OCI-LY3 (cell line): ENCODE measurements around the gene PPP1R9A.

Experiments used
- H2AFZ ChIP-seq: fragments of 200-600, 300-600 bp; shearing (Covaris generic); 2 replicates; pipeline ENCODE4 v1.6.0; 2014; ENCODE audit warnings: antibody characterized with exemption, low read depth, low read length
- H3K27ac ChIP-seq: fragments of 200-600, 300-600 bp; sonication (generic); 2 replicates; pipeline ENCODE4 v1.5.1; 2014; ENCODE audit warnings: mild to moderate bottlenecking, low read length, moderate library complexity, mixed read lengths
- H3K27me3 ChIP-seq: fragments of 200-600, 300-600 bp; sonication (generic); 2 replicates; pipeline ENCODE4 v1.6.1; 2014; ENCODE audit warnings: low read depth, low read length, mixed read lengths
- H3K36me3 ChIP-seq: fragments of 200-600, 300-600 bp; sonication (generic); replicated peaks from 2 replicates; pipeline ENCODE3; 2014; ENCODE audit warnings: low read depth, low read length, mixed read lengths
- H3K4me1 ChIP-seq: fragments of 300-600, 200-600 bp; sonication (generic); 2 replicates; pipeline ENCODE4 v1.6.1; 2014; ENCODE audit warnings: low read length, mixed read lengths
- H3K4me2 ChIP-seq: fragments of 200-600, 300-600 bp; sonication (generic); 2 replicates; pipeline ENCODE4 v1.6.1; 2014; ENCODE audit warnings: low read length, mixed read lengths
- H3K4me3 ChIP-seq: fragments of 300-600, 200-600 bp; sonication (generic); 2 replicates; pipeline ENCODE4 v1.5.1; 2014; ENCODE audit warnings: antibody characterized with exemption, mild to moderate bottlenecking, low read length, moderate library complexity
- H3K79me2 ChIP-seq: fragments of 300-600, 200-600 bp; shearing (Covaris generic); 2 replicates; pipeline ENCODE4 v1.6.1; 2014; ENCODE audit warnings: mild to moderate bottlenecking, low read length, mixed read lengths
- H3K9ac ChIP-seq: fragments of 300-600, 200-600 bp; shearing (Covaris generic); 2 replicates; pipeline ENCODE4 v1.6.0; 2014; ENCODE audit warnings: mild to moderate bottlenecking, low read length, moderate library complexity
- H3K9me3 ChIP-seq: fragments of 200-600, 300-600 bp; shearing (Covaris generic); 2 replicates; pipeline ENCODE4 v1.6.1; 2014; ENCODE audit warnings: low read length, mixed read lengths; ENCODE audit not compliant: insufficient read depth
- H4K20me1 ChIP-seq: fragments of 200-600, 300-600 bp; sonication (generic); 2 replicates; pipeline ENCODE4 v1.6.1; 2016; ENCODE audit warnings: low read length, mixed read lengths; ENCODE audit not compliant: insufficient read depth
- CTCF ChIP-seq: fragments of 200-600, 300-600 bp; sonication (generic); IDR thresholded peaks from 2 replicates; pipeline ENCODE4 v1.5.1; 2014; ENCODE audit warnings: antibody characterized with exemption, low read length, low read depth
- EZH2phosphoT487 ChIP-seq: fragments of 200-600 bp; shearing (Covaris generic); IDR thresholded peaks from 2 replicates; pipeline ENCODE4 v1.6.1; 2018; ENCODE audit warnings: antibody characterized with exemption, mixed run types, low read depth

Gene PPP1R9A

DNA sequence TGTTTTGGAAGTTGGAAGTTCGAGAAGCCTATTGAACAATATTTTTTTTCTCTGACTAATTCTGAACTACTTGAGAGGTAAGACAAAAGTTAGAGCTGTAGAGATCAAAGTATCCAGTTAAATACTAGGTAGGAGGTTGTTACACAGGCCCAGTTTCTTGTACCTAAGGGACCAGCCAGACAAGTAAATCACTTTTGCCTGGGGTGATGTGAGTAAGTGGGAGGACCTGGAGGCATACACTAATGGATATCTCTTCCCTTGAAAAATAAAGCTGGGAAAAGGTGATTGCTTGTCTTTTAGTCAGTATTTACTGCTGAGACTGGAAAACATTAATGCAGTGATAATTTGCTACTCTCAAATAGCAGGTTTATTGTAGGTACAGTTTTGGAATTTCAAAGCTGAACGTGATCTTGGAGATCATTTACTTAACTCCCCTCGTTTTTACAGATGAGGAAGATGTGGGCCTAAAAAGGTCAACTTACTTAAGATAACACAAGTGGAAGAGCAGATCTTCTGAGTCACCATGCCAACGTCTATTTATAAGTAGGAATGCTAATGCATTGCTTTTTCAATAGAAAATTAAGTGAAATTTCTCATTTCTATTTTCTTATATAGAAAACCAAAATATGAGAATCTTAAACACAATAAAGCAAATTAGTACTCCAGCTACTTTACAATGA, 181.3 kb downstream of the PPP1R9A start:
- H3K27me3 ChIP-seq, result no peaks in the 10 kb centered on the region
- H3K27ac ChIP-seq, result no peak overlapping the region
- H3K9me3 ChIP-seq, result no peaks in the 10 kb centered on the region
- H3K79me2 ChIP-seq, result no peaks in the 10 kb centered on the region
- H3K9ac ChIP-seq, result no peak overlapping the region
- no peak overlapping the region for H3K4me2 ChIP-seq
- no peaks in the 10 kb centered on the region for H4K20me1 ChIP-seq
- H3K4me3 ChIP-seq, result no peak overlapping the region
- H3K4me1 ChIP-seq, result no peaks in the 10 kb centered on the region
- H2AFZ ChIP-seq, result no peak overlapping the region
- TF ChIP-seq CTCF (no peak), EZH2phosphoT487 (no peak)
- H3K36me3 ChIP-seq, result no peaks in the 10 kb centered on the region

DNA sequence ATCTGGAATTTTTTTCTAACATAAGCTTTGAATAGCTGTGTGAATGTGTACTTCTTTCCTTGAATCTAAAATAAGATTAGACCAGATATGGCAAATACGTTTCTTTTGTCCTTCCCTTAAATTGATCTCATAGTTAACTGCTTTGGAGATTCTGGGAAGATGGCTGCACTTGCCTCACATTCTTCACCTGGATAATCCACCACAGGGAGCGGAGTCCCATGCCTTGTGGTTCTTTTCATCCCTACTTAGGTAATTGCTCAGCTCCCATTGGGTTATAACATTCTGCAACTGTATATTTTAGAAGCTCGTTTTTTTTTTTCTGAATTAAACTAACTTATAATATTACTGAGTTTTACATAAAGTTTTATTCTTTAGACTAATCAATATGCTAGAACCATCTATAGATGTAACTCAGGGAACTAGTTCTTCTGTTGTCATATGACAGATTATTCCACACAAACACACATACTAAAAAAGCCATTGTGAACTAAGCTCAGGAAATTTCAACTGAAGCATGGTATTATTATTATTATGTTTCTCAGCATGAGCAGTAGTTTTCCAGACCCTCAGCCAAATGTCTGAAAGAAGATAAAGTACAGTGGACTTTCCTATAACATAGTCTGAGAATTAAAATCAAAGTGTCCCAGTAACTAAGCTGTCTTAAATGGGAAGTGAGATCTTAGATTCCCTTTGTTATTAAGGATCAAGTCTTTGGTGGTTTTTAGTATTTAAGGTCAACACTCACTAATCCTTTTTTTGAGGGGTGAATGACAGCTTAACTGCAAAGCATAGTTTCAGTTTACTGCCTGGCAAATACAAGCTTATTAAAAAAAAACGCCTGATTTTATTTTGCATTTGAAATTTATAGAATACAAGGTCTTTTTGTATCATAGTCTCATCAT, 182.3 kb downstream of the PPP1R9A start:
- no peak overlapping the region for H3K9ac ChIP-seq
- no peaks in the 10 kb centered on the region for H3K79me2 ChIP-seq
- no peaks in the 10 kb centered on the region for H3K27me3 ChIP-seq
- no peak overlapping the region for H3K4me2 ChIP-seq
- no peaks in the 10 kb centered on the region for H3K36me3 ChIP-seq
- no peak for TF ChIP-seq EZH2phosphoT487
- TF ChIP-seq CTCF, result no peak
- H3K4me3 ChIP-seq, result no peak overlapping the region
- no peak overlapping the region for H3K27ac ChIP-seq
- no peak overlapping the region for H2AFZ ChIP-seq
- no peaks in the 10 kb centered on the region for H4K20me1 ChIP-seq
- H3K4me1 ChIP-seq, result no peaks in the 10 kb centered on the region
- H3K9me3 ChIP-seq, result no peaks in the 10 kb centered on the region

GRCh38 chr7:95092324-95092723, 184.9 kb downstream of the PPP1R9A start:
- Histone ChIP-seq H3K36me3 (no peaks in the 10 kb centered on the region), H3K27me3 (no peaks in the 10 kb centered on the region), H3K9me3 (no peaks in the 10 kb centered on the region), H4K20me1 (no peaks in the 10 kb centered on the region), H2AFZ (no peak overlapping the region), H3K9ac (no peak overlapping the region), H3K27ac (no peak overlapping the region), H3K4me2 (no peak overlapping the region), H3K79me2 (no peaks in the 10 kb centered on the region), H3K4me3 (no peak overlapping the region), H3K4me1 (no peaks in the 10 kb centered on the region)
- TF ChIP-seq CTCF (no peak), EZH2phosphoT487 (no peak)

GRCh38 chr7:95095259-95095965, 188.0 kb downstream of the PPP1R9A start:
- no peak overlapping the region for H3K27ac ChIP-seq
- no peak overlapping the region for H3K4me2 ChIP-seq
- H3K79me2 ChIP-seq, result no peaks in the 10 kb centered on the region
- H2AFZ ChIP-seq, result no peak overlapping the region
- no peaks in the 10 kb centered on the region for H3K4me1 ChIP-seq
- no peak for TF ChIP-seq EZH2phosphoT487
- no peak for TF ChIP-seq CTCF
- no peaks in the 10 kb centered on the region for H3K36me3 ChIP-seq
- H3K9me3 ChIP-seq, result no peaks in the 10 kb centered on the region
- H4K20me1 ChIP-seq, result no peaks in the 10 kb centered on the region
- no peak overlapping the region for H3K4me3 ChIP-seq
- no peak overlapping the region for H3K9ac ChIP-seq
- H3K27me3 ChIP-seq, result no peaks in the 10 kb centered on the region
